Thoracic aorta (tissue), 2 donors: ENCODE data around the gene CHP2. TPM values are rescaled to one million over a fixed set of nuclear protein-coding genes. Genes with fewer than 3 reads are reported as not detected.
A peak's percentile ranks its signal among the peaks of the same experiment; 100 is the strongest.

Experiments used
- ATAC-seq: fragments of 150-250 bp; one replicate; pipeline ENCODE4 v1.8.0; 2017; ENCODE audit warnings: low read depth; ENCODE audit not compliant: insufficient number of reproducible peaks, low FRiP score
- DNase-seq: peaks from one replicate; pipeline ENCODE4 v3.0.0-alpha.2; 2020; ENCODE audit warnings: low spot score
- H3K27ac ChIP-seq, 2 donors: fragments of 200-600 bp; sonication (generic); 1 replicate in 1 of 2; 2 replicates in 1 of 2; pipeline ENCODE4 v1.5.1; 2016; ENCODE audit warnings: mild to moderate bottlenecking in 2 of 2, moderate library complexity in 2 of 2
- H3K27me3 ChIP-seq: fragments of 200-600 bp; sonication (generic); replicated peaks from 2 replicates; pipeline ENCODE4 v1.6.0; 2016; ENCODE audit warnings: mild to moderate bottlenecking; ENCODE audit not compliant: insufficient read depth
- H3K36me3 ChIP-seq: fragments of 200-600 bp; sonication (generic); one replicate; pipeline ENCODE4 v1.5.1; 2016
- H3K4me1 ChIP-seq, 2 donors: fragments of 200-600 bp; sonication (generic); 1 replicate in 1 of 2; 2 replicates in 1 of 2; pipeline versions ENCODE4 v1.5.1 to v1.6.0; 2016; ENCODE audit warnings: low read depth in 2 of 2, mild to moderate bottlenecking in 1 of 2; ENCODE audit not compliant: control insufficient read depth in 1 of 2
- H3K4me3 ChIP-seq: fragments of 200-600 bp; sonication (generic); 2 replicates; pipeline ENCODE4 v1.5.1; 2016; ENCODE audit warnings: mild to moderate bottlenecking
- H3K9me3 ChIP-seq: fragments of 200-600 bp; sonication (generic); 2 replicates; pipeline ENCODE4 v1.5.1; 2016
- CTCF ChIP-seq: fragments of 200-600 bp; sonication (generic); IDR thresholded peaks from one replicate; pipeline ENCODE4 v1.5.1; 2019; ENCODE audit warnings: antibody characterized with exemption
- total RNA-seq, 2 donors: library from RNA; depleted of rRNA; stranded (reverse); fragments of >200 nt; gene quantifications; one replicate each; pipeline versions ENCODE4 v1.1.0 to v1.2.3, GENCODE V29; 2016

CHP2 gene
- total RNA-seq, 2 donors from 2014 or later, result not detected

- H3K27me3 ChIP-seq, result no peaks in the 10 kb centered on the region
- no peak for TF ChIP-seq CTCF
- DNase-seq (no peak), ATAC-seq (no peak)
- no peaks in the 10 kb centered on the region for H3K36me3 ChIP-seq
- no peak overlapping the region for H3K27ac ChIP-seq
- H3K4me3 ChIP-seq, result no peak overlapping the region
- H3K9me3 ChIP-seq, result no peaks in the 10 kb centered on the region
- H3K4me1 ChIP-seq, result no peaks in the 10 kb centered on the region
These were observed 48.0 kb downstream of the CHP2 start for GRCh38 chr16:23802776-23803175.

- H3K4me1 ChIP-seq, result no peaks in the 10 kb centered on the region
- ATAC-seq, result no peak
- H3K4me3 ChIP-seq, result peak overlapping the region; percentile 35
- DNase-seq, result no peak
- TF ChIP-seq CTCF, result peak; percentile 22
- no peak overlapping the region for H3K27ac ChIP-seq
- no peaks in the 10 kb centered on the region for H3K27me3 ChIP-seq
- no peaks in the 10 kb centered on the region for H3K36me3 ChIP-seq
- H3K9me3 ChIP-seq, result no peaks in the 10 kb centered on the region
These were observed 48.8 kb downstream of the CHP2 start for GRCh38 chr16:23803591-23804123.

DNA sequence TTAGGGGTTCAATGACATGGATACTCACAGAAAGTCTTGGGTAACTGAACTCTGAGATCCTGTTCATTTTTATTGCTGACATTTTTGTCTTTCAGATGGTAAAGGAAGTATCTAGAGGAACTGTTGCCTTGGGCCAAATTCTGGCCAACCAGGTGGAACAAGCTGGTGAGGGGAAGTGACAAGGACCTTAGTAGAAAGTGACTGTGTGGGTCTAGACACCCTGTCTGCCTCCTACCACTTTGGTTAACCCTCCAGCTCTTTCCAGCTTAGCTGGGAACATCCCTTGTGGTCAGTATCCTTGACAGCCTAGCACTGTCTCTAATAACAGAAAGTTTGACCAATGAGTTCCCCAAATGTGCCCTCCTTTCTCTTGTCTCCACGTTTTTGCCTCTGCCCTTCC lies 52.2 kb downstream of the CHP2 start:
- DNase-seq, result no peak
- H3K27me3 ChIP-seq, result no peaks in the 10 kb centered on the region
- H3K4me3 ChIP-seq, result no peak overlapping the region
- no peaks in the 10 kb centered on the region for H3K36me3 ChIP-seq
- H3K4me1 ChIP-seq, result no peaks in the 10 kb centered on the region
- no peak overlapping the region for H3K27ac ChIP-seq
- H3K9me3 ChIP-seq, result no peaks in the 10 kb centered on the region
- TF ChIP-seq CTCF, result no peak
- ATAC-seq, result no peak

Other genes with a start within 250 kb of the CHP2 start
- 10 to 100 TPM; 61.7 to 61.9 TPM for gene GGA2, start 244.5 kb upstream of the CHP2 start, total RNA-seq
- 10 to 100 TPM; 26.3 to 29.8 TPM for gene EARS2, start 197.7 kb upstream of the CHP2 start, total RNA-seq
- gene UBFD1, start 197.3 kb upstream of the CHP2 start, total RNA-seq, result 10 to 100 TPM; 56.0 to 84.9 TPM
- gene NDUFAB1, start 158.7 kb upstream of the CHP2 start, total RNA-seq, result 10 to 100 TPM; 48.7 to 63.1 TPM
- 10 to 100 TPM in 1 of 2 donors, 1 to 10 TPM in 1; 5.1 to 14.2 TPM for gene PALB2, start 113.7 kb upstream of the CHP2 start, total RNA-seq
- 10 to 100 TPM; 23.5 to 38.3 TPM for gene DCTN5, start 113.6 kb upstream of the CHP2 start, total RNA-seq
- 1 to 10 TPM; 1.2 to 7.2 TPM for gene PLK1, start 76.1 kb upstream of the CHP2 start, total RNA-seq
- 1 to 10 TPM in 1 of 2 donors, not detected in 1; 3.2 TPM for gene ERN2, start 41.8 kb upstream of the CHP2 start, total RNA-seq
- 1 to 10 TPM; 3.4 to 7.5 TPM for gene PRKCB, start 81.0 kb downstream of the CHP2 start, total RNA-seq